Measurements from ENCODE around the gene DCAF10. TPM values are rescaled to one million over a fixed set of nuclear protein-coding genes. Genes with fewer than 3 reads are reported as not detected.

The DCAF10 gene
- total and polyA plus RNA-seq, 2 of the 13 experiments (the other 11 are each of a cell fraction or from before 2014, with no cell fraction given) = 9.2 to 20.3 TPM

DNA sequence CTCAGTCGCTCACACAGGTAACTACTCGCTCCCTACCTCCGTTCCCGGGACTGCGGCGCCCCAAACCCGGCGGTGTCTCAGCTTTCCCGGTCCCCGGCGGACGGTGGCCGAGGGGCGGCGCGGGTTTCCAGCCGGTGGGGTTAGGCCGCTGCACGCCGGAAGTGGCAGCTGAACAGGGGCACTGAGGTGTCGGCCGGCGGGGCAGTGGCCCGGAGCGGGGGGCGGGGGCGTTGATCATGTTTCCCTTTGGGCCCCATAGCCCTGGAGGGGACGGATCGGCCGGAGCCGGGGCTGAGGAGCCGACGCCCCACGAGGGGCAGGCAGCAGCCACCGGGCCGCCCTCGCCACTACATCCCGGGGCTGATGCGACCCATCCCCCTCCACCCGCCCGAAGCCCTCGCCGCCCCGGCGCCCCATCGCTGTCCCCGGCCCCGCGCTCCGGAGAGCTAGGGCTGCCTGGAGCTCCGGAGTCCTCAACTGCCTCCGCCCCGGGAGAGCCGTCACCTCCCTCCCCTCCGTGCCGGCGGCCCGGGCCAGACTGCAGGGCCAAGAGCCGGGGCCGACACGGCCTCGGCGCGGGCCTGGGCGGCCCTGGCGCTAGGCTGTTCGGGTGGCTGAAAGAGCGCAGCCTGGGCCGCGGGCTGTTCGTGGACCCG lies at the start of gene DCAF10 (continued):
- TF ChIP-seq YY1 (IDR thresholded peaks at IDR 0.05; ENCODE audit: insufficient read depth, insufficient replicate concordance, low read depth, low read length) (peak; percentile 88), GPN1 (CRISPR knock-in tag; IDR thresholded peaks at IDR 0.05; ENCODE audit: borderline replicate concordance) (no peak), ZFP36L1 (CRISPR knock-in tag; IDR thresholded peaks at IDR 0.05) (peak; percentile 89; the same call in 1 of the 2 replicates), ZNF367 (CRISPR knock-in tag; IDR thresholded peaks at IDR 0.05; ENCODE audit: borderline replicate concordance) (no peak), KLF9 (CRISPR knock-in tag; IDR thresholded peaks at IDR 0.05; ENCODE audit: low read depth) (peak; percentile 76; the same call in 1 of the 2 replicates), MYC (CRISPR knock-in tag; IDR thresholded peaks at IDR 0.05; ENCODE audit: borderline replicate concordance) (peak; percentile 88), ZEB1 (IDR thresholded peaks at IDR 0.05; ENCODE audit: insufficient replicate concordance, low read depth) (peak; percentile 83), ZNF253 (CRISPR knock-in tag; IDR thresholded peaks at IDR 0.05; ENCODE audit: borderline replicate concordance) (no peak), ZNF263 (CRISPR knock-in tag; IDR thresholded peaks at IDR 0.05) (peak; percentile 55), ZNF558 (CRISPR knock-in tag; IDR thresholded peaks at IDR 0.05; ENCODE audit: borderline replicate concordance) (no peak), HNF4A (CRISPR knock-in tag; IDR thresholded peaks at IDR 0.05) (peak; percentile 58), ZNF138 (CRISPR knock-in tag; IDR thresholded peaks at IDR 0.05; ENCODE audit: low read depth) (no peak), NFRKB (IDR thresholded peaks at IDR 0.05) (no peak), RELA (CRISPR knock-in tag; IDR thresholded peaks at IDR 0.05) (no peak), THYN1 (CRISPR knock-in tag; IDR thresholded peaks at IDR 0.05; ENCODE audit: borderline replicate concordance, low read depth) (peak; percentile 93; the same call in 1 of the 2 replicates), PHF21A (CRISPR knock-in tag; IDR thresholded peaks at IDR 0.05) (peak; percentile 94), ZSCAN22 (CRISPR knock-in tag; IDR thresholded peaks at IDR 0.05) (no peak), POLR2A (IDR thresholded peaks at IDR 0.05; ENCODE audit: insufficient read depth in 1 of 2, low read depth in 2 of 2, low read length in 2 of 2) (peak; percentile 80 to 85), ADNP (CRISPR knock-in tag; IDR thresholded peaks at IDR 0.05) (peak; percentile 77; the same call in 1 of the 2 replicates), ELF3 (CRISPR knock-in tag; IDR thresholded peaks at IDR 0.05) (peak; percentile 79), SAFB2 (CRISPR knock-in tag; IDR thresholded peaks at IDR 0.05; ENCODE audit: borderline replicate concordance, low read depth) (peak; percentile 87), ZNF776 (CRISPR knock-in tag; IDR thresholded peaks at IDR 0.05) (peak; percentile 74), ZNF678 (CRISPR knock-in tag; IDR thresholded peaks at IDR 0.05) (0 out of 2 replicates have a peak, but pooled peaks have one; percentile 3), KDM3A (CRISPR knock-in tag; IDR thresholded peaks at IDR 0.05; ENCODE audit: low read depth) (peak; percentile 100)
- TF ChIP-seq, protein P1, sequence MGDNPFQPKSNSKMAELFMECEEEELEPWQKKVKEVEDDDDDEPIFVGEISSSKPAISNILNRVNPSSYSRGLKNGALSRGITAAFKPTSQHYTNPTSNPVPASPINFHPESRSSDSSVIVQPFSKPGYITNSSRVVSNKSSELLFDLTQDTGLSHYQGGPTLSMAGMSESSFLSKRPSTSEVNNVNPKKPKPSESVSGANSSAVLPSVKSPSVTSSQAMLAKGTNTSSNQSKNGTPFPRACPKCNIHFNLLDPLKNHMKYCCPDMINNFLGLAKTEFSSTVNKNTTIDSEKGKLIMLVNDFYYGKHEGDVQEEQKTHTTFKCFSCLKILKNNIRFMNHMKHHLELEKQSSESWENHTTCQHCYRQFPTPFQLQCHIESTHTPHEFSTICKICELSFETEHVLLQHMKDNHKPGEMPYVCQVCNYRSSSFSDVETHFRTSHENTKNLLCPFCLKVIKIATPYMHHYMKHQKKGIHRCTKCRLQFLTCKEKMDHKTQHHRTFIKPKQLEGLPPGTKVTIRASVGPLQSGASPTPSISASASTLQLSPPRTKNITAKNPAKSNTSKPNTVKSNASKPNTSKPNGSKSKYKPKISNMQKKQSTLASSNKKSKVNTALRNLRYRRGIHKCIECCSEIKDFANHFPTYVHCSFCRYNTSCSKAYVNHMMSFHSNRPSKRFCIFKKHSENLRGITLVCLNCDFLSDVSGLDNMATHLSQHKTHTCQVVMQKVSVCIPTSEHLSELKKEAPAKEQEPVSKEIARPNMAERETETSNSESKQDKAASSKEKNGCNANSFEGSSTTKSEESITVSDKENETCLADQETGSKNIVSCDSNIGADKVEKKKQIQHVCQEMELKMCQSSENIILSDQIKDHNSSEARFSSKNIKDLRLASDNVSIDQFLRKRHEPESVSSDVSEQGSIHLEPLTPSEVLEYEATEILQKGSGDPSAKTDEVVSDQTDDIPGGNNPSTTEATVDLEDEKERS (CRISPR knock-in tag; IDR thresholded peaks at IDR 0.05) = peak; percentile 93
- TF ChIP-seq, protein P2, sequence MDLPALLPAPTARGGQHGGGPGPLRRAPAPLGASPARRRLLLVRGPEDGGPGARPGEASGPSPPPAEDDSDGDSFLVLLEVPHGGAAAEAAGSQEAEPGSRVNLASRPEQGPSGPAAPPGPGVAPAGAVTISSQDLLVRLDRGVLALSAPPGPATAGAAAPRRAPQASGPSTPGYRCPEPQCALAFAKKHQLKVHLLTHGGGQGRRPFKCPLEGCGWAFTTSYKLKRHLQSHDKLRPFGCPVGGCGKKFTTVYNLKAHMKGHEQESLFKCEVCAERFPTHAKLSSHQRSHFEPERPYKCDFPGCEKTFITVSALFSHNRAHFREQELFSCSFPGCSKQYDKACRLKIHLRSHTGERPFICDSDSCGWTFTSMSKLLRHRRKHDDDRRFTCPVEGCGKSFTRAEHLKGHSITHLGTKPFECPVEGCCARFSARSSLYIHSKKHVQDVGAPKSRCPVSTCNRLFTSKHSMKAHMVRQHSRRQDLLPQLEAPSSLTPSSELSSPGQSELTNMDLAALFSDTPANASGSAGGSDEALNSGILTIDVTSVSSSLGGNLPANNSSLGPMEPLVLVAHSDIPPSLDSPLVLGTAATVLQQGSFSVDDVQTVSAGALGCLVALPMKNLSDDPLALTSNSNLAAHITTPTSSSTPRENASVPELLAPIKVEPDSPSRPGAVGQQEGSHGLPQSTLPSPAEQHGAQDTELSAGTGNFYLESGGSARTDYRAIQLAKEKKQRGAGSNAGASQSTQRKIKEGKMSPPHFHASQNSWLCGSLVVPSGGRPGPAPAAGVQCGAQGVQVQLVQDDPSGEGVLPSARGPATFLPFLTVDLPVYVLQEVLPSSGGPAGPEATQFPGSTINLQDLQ (CRISPR knock-in tag; IDR thresholded peaks at IDR 0.05) = peak; percentile 82

All from HepG2 (cell line).